Fibroblast of peridontal ligament (primary cell): ENCODE data around the gene RAB7A.
"Not testable (repeated sequence)": the region's sequence is repeated elsewhere in the genome, so short reads cannot be mapped to it uniquely, and the experiment has no call there.

Source experiments
- DNase-seq: peaks from one replicate; pipeline ENCODE4 v3.0.0-alpha.2; 2010; ENCODE audit errors: extremely low read depth

The RAB7A gene

GRCh38 chr3:128815318-128816064 lies 89.5 kb downstream of the RAB7A start:
- DNase-seq, result no peak

GRCh38 chr3:128818186-128818787 lies 92.3 kb downstream of the RAB7A start:
- no peak for DNase-seq

GRCh38 chr3:128820252-128820839 lies 94.4 kb downstream of the RAB7A start:
- no peak for DNase-seq

- DNase-seq, result no peak
These were observed 97.0 kb downstream of the RAB7A start for GRCh38 chr3:128823008-128823407.

- no peak for DNase-seq
These were observed 97.6 kb downstream of the RAB7A start for GRCh38 chr3:128823631-128824030.

- DNase-seq, result no peak
These were observed 98.3 kb downstream of the RAB7A start for GRCh38 chr3:128824132-128824850.

GRCh38 chr3:128825117-128825725 lies 99.2 kb downstream of the RAB7A start:
- DNase-seq, result no peak

- not testable (repeated sequence) for DNase-seq
These were observed 103.1 kb downstream of the RAB7A start for GRCh38 chr3:128829087-128829486.

GRCh38 chr3:128829925-128830625 lies 104.1 kb downstream of the RAB7A start:
- DNase-seq, result not testable (repeated sequence)

GRCh38 chr3:128830762-128831161 lies 104.8 kb downstream of the RAB7A start:
- DNase-seq, result not testable (repeated sequence)

- not testable (repeated sequence) for DNase-seq
These were observed 107.0 kb downstream of the RAB7A start for GRCh38 chr3:128832979-128833378.

- DNase-seq, result no peak
These were observed 109.1 kb downstream of the RAB7A start for GRCh38 chr3:128835096-128835495.

- no peak for DNase-seq
These were observed 116.2 kb downstream of the RAB7A start for GRCh38 chr3:128841926-128842920.

GRCh38 chr3:128844502-128844901 lies 118.5 kb downstream of the RAB7A start:
- DNase-seq, result no peak

GRCh38 chr3:128845119-128845777 lies 119.3 kb downstream of the RAB7A start:
- no peak for DNase-seq

GRCh38 chr3:128845778-128846485 lies 119.9 kb downstream of the RAB7A start:
- DNase-seq, result peak; percentile 57

GRCh38 chr3:128846486-128846891 lies 120.5 kb downstream of the RAB7A start:
- DNase-seq, result no peak

- DNase-seq, result no peak
These were observed 121.8 kb downstream of the RAB7A start for GRCh38 chr3:128847666-128848370.
